ENCODE data around the gene HIPK2.

GRCh38 chr7:139598642-139599041, 179.2 kb downstream of the HIPK2 start:
- no peak for TF ChIP-seq BHLHE40 (IDR thresholded peaks at IDR 0.05; ENCODE audit: low read depth, low read length)
- no peak for TF ChIP-seq POLR2A (IDR thresholded peaks at IDR 0.05; ENCODE audit: low read depth, low read length)
- no peak for TF ChIP-seq RFX5 (IDR thresholded peaks at IDR 0.05; ENCODE audit: low read depth, low read length)
- no peak for TF ChIP-seq FOS (IDR thresholded peaks at IDR 0.05; ENCODE audit: low read depth, low read length)

All from IMR-90 (cell line).